Kidney (tissue), 14 donors: ENCODE data around the gene TGFBR3L. TPM values are rescaled to one million over a fixed set of nuclear protein-coding genes. Genes with fewer than 3 reads are reported as not detected.

Source experiments
- DNase-seq, 5 donors: peaks; one replicate each; pipeline ENCODE4 v3.0.0-alpha.2; 2013 to 2020
- FAIRE-seq: peaks from 2 replicates; lab custom pipeline; 2012; peaks lifted over from hg19 to GRCh38; lab: Jason Lieb, UNC
- H3K27ac ChIP-seq, 2 donors: one replicate each; pipeline ENCODE4 v1.7.0; 2013; ENCODE audit warnings: low read depth in 2 of 2, low read length in 2 of 2, inconsistent platforms in 1 of 2
- H3K27me3 ChIP-seq: one replicate; pipeline ENCODE4 v1.7.1; 2013; ENCODE audit warnings: low read length, inconsistent platforms; ENCODE audit not compliant: control insufficient read depth, insufficient read depth
- H3K36me3 ChIP-seq, 3 donors: one replicate each; pipeline versions ENCODE4 v1.7.0 to v1.7.1; 2013; ENCODE audit warnings: low read length in 3 of 3, control low read depth in 1 of 3, inconsistent platforms in 1 of 3; ENCODE audit not compliant: insufficient read depth in 3 of 3, control insufficient read depth in 2 of 3
- H3K4me1 ChIP-seq, 3 donors: one replicate each; pipeline versions ENCODE4 v1.7.0 to v1.7.1; 2013; ENCODE audit warnings: low read length in 3 of 3, inconsistent platforms in 1 of 3, low read depth in 1 of 3; ENCODE audit not compliant: control insufficient read depth in 2 of 3, insufficient read depth in 2 of 3
- H3K4me3 ChIP-seq, 3 donors: one replicate each; pipeline versions ENCODE4 v1.7.0 to v1.8.1; 2013; ENCODE audit warnings: low read length in 3 of 3, control low read depth in 1 of 3, inconsistent platforms in 1 of 3
- H3K9ac ChIP-seq, 3 donors: one replicate each; pipeline versions ENCODE4 v1.7.0 to v1.7.1; 2013; ENCODE audit warnings: low read length in 3 of 3, control low read depth in 1 of 3, inconsistent platforms in 1 of 3
- H3K9me3 ChIP-seq, 3 donors: one replicate each; pipeline versions ENCODE4 v1.7.0 to v1.7.1; 2013; ENCODE audit warnings: low read length in 3 of 3, control low read depth in 1 of 3, inconsistent platforms in 1 of 3; ENCODE audit not compliant: control insufficient read depth in 2 of 3, insufficient read depth in 1 of 3
- intact Hi-C: fragments of 100-400 bp; cut with DNase I; formaldehyde crosslinking; loops from one replicate; pipeline ENCODE4 v1.11.1; 2022
- polyA plus RNA-seq: library from polyadenylated mRNA; stranded (reverse); fragments of 350-450 nt; fragmentation: Illumina TruSeq; extraction: RNeasy Lipid Tissue Mini Kit (QIAGEN cat#74804); gene quantifications from one replicate; pipeline ENCODE4 v1.2.3, GENCODE V29; 2014; ENCODE audit warnings: low read depth, low replicate concordance; ENCODE audit not compliant: insufficient read depth
- total RNA-seq: library from RNA; stranded (reverse); fragmentation: NEBNext Ultra II Directional; extraction: Animal tissue kit (Norgen Biotek cat#: 25700); gene quantifications from one replicate; pipeline ENCODE4 v1.2.1, GENCODE V29; 2021
- TF ChIP-seq, protein P1 (sequence below): IDR thresholded peaks from 3 replicates; pipeline ENCODE4 v1.5.1; 2012; ENCODE audit warnings: mild to moderate bottlenecking, moderate library complexity, borderline replicate concordance; ENCODE audit not compliant: insufficient read depth; ENCODE audit errors: extremely low read depth
- donor health status: control.
- donor health status: control.
- donor health status: control.
- donor health status: control.
- donor health status: control.
- donor health status: DM: yes; HTN: yes; CAD: no.
- donor health status: Normal renal cell carcinoma (clear cell type).

Gene TGFBR3L
- total and polyA plus RNA-seq, 2 donors from 2014 or later: 0.44 to 1.5 TPM

GRCh38 chr19:7918615-7919421 lies 4.2 kb downstream of the TGFBR3L start:
- no peak for FAIRE-seq
- intact Hi-C loops: no loop called here
- peak overlapping the region in 2 of 3 donors; percentile 71 for H3K4me3 ChIP-seq

DNA sequence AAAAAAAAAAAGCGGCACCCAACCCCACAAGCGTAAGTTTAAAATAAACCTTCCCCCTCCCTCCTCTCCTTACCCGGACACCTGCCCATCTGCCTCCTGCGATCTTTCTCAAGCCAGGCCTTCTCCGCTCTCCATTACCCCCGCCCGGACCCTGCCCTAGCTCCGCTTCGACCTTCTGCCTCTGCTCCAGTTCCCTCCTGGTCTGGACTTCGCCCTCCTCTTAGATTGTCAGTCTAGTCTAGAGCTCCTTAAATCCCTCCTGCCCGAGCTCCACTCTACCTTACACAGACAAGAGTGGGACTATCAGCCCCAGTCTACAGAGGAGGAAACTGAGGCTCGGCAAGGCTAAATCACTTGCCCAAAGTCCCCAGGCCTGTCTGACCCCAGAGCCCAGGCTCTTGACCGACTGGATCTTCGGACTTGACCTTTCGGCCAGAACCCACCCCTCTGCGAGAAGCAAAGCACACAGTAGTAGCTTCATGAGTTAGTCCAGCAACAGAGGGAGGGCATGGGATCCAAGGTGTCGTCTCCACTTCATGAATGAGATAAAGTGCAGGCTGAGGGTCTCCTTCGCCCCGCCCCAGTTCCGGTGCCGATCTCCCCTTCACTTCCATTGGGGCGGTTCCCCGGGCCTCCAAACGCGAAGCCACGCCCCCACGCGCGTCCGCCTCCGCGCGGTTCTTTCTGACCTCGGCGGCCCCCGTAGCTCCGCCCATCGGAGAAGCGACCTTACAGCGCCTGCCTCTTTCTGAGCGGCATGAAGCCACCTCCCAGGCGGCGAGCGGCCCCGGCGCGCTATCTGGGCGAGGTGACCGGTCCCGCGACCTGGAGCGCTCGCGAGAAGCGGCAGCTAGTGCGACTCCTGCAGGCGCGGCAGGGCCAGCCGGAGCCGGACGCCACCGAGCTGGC lies 5.2 kb downstream of the TGFBR3L start, which contains the start of gene SNAPC2:
Gene SNAPC2, plus strand, starts transcription at position 729 of the 909 bp plus-strand sequence. Its CDS starts 29 bp downstream, at position 758.
- peak; percentile 94 to 99 (median 98) for DNase-seq
- Histone ChIP-seq H3K9ac (peak within 1 kb of the TSS in 2 of 3 donors; percentile 57 to 63), H3K4me1 (peaks cover 0 to 29% (median 6%) of the 10 kb centered on the region in 3 donors), H3K36me3 (peaks cover 0 to 11% (median 0%) of the 10 kb centered on the region in 3 donors), H3K9me3 (no peaks in the 10 kb centered on the region), H3K27me3 (peaks cover 15% of the 10 kb centered on the region), H3K27ac (peak within 1 kb of the TSS; percentile 52 to 84), H3K4me3 (peak within 1 kb of the TSS; percentile 71 to 79 (median 71))
- no peak for FAIRE-seq
- intact Hi-C loops: no loop called here
- TF ChIP-seq, protein P1, sequence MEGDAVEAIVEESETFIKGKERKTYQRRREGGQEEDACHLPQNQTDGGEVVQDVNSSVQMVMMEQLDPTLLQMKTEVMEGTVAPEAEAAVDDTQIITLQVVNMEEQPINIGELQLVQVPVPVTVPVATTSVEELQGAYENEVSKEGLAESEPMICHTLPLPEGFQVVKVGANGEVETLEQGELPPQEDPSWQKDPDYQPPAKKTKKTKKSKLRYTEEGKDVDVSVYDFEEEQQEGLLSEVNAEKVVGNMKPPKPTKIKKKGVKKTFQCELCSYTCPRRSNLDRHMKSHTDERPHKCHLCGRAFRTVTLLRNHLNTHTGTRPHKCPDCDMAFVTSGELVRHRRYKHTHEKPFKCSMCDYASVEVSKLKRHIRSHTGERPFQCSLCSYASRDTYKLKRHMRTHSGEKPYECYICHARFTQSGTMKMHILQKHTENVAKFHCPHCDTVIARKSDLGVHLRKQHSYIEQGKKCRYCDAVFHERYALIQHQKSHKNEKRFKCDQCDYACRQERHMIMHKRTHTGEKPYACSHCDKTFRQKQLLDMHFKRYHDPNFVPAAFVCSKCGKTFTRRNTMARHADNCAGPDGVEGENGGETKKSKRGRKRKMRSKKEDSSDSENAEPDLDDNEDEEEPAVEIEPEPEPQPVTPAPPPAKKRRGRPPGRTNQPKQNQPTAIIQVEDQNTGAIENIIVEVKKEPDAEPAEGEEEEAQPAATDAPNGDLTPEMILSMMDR: no peak

More at GRCh38 chr19:7918615-7919421, 4.2 kb downstream of the TGFBR3L start:
- peak overlapping the region; percentile 13 to 52 for H3K27ac ChIP-seq
- H3K27me3 ChIP-seq: peaks cover 15% of the 10 kb centered on the region
- H3K9ac ChIP-seq: peak overlapping the region in 1 of 3 donors; percentile 63
- H3K4me1 ChIP-seq: peaks cover 0 to 29% (median 6%) of the 10 kb centered on the region in 3 donors
- TF ChIP-seq, protein P1: no peak
- no peaks in the 10 kb centered on the region for H3K9me3 ChIP-seq
- peaks cover 0 to 11% (median 0%) of the 10 kb centered on the region in 3 donors for H3K36me3 ChIP-seq
- DNase-seq: peak in 2 of 5 donors; percentile 79 to 82

- TF ChIP-seq, protein P1: no peak
- peak overlapping the region; percentile 52 to 84 for H3K27ac ChIP-seq
- peak overlapping the region in 2 of 3 donors; percentile 57 to 63 for H3K9ac ChIP-seq
- no peaks in the 10 kb centered on the region for H3K9me3 ChIP-seq
- peaks cover 0 to 11% (median 0%) of the 10 kb centered on the region in 3 donors for H3K36me3 ChIP-seq
- peaks cover 10% of the 10 kb centered on the region for H3K27me3 ChIP-seq
- H3K4me1 ChIP-seq: peaks cover 0 to 30% (median 6%) of the 10 kb centered on the region in 3 donors
- DNase-seq: peak; percentile 98 to 100 (median 99)
- H3K4me3 ChIP-seq: peak overlapping the region; percentile 57 to 79 (median 71)
- FAIRE-seq: no peak
- intact Hi-C loops: no loop called here
These were observed 6.1 kb downstream of the TGFBR3L start for GRCh38 chr19:7920519-7921301.
